Ascending aorta (tissue), 2 donors: Measurements from ENCODE around the gene CDR2L. TPM values are rescaled to one million over a fixed set of nuclear protein-coding genes. Genes with fewer than 3 reads are reported as not detected.
A peak's percentile ranks its signal among the peaks of the same experiment; 100 is the strongest.
"Not testable (repeated sequence)": the region's sequence is repeated elsewhere in the genome, so short reads cannot be mapped to it uniquely, and the experiment has no call there.

ENCODE experiments used
- DNase-seq, 2 donors: peaks; one replicate each; pipeline ENCODE4 v3.0.0-alpha.2; 2019; ENCODE audit warnings: low spot score in 2 of 2
- H3K27ac ChIP-seq, 2 donors: fragments of 200-600 bp; sonication (generic); one replicate each; pipeline ENCODE4 v1.5.1; 2016 to 2017; ENCODE audit warnings: mild to moderate bottlenecking in 1 of 2
- H3K27me3 ChIP-seq: fragments of 200-600 bp; sonication (generic); one replicate; pipeline ENCODE4 v1.5.1; 2017
- H3K36me3 ChIP-seq, 2 donors: fragments of 200-600 bp; sonication (generic); one replicate each; pipeline ENCODE4 v1.5.1; 2016
- H3K4me1 ChIP-seq, 2 donors: fragments of 200-600 bp; sonication (generic); one replicate each; pipeline ENCODE4 v1.5.1; 2016 to 2017; ENCODE audit warnings: mild to moderate bottlenecking in 1 of 2
- H3K4me3 ChIP-seq, 2 donors: fragments of 200-600 bp; sonication (generic); one replicate each; pipeline ENCODE4 v1.5.1; 2016 to 2017; ENCODE audit warnings: mild to moderate bottlenecking in 1 of 2
- H3K9me3 ChIP-seq, 2 donors: fragments of 200-600 bp; sonication (generic); one replicate each; pipeline ENCODE4 v1.5.1; 2016
- intact Hi-C: fragments of 100-400 bp; cut with DNase I; formaldehyde crosslinking; loops from one replicate; pipeline ENCODE4 v1.15.1; 2023
- total RNA-seq: library from RNA; depleted of rRNA; stranded (reverse); fragments of >200 nt; gene quantifications from one replicate; pipeline ENCODE4 v1.1.0, GENCODE V29; 2016
- TF ChIP-seq, protein P1 (sequence below), 3 experiments: fragments of 200-600 bp in 2 of 3; fragments of 450-650 bp in 1 of 3; sonication (generic) in 2 of 3; IDR thresholded peaks; one replicate each; pipeline ENCODE4 v1.5.1; 2016 to 2019; ENCODE audit warnings: antibody characterized with exemption in 3 of 3, mild to moderate bottlenecking in 1 of 3, moderate library complexity in 1 of 3

Gene CDR2L
- total RNA-seq, 1 donor from 2014 or later, result 54.7 TPM

DNA sequence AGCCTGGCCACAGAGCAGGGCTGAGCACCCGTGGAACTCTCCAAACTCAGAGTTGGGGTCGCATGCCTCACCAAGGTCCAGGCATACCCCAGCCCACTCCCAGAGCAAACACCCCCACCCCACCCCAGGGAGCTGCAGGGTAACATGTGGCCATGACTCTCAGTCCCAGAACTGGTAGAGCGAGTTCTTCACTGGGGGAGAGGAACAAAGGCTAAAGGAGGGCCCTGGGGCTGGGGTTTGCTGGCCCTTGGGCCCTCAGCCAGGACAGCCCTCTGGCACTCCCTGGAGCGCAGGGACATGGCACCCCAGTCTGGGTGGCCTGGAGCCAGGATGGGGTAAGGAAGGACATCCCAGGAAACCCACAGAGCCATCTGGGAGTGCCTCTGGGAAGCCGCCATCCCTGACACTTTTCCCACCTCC lies 19.1 kb upstream of the CDR2L start:
- TF ChIP-seq, protein P1, sequence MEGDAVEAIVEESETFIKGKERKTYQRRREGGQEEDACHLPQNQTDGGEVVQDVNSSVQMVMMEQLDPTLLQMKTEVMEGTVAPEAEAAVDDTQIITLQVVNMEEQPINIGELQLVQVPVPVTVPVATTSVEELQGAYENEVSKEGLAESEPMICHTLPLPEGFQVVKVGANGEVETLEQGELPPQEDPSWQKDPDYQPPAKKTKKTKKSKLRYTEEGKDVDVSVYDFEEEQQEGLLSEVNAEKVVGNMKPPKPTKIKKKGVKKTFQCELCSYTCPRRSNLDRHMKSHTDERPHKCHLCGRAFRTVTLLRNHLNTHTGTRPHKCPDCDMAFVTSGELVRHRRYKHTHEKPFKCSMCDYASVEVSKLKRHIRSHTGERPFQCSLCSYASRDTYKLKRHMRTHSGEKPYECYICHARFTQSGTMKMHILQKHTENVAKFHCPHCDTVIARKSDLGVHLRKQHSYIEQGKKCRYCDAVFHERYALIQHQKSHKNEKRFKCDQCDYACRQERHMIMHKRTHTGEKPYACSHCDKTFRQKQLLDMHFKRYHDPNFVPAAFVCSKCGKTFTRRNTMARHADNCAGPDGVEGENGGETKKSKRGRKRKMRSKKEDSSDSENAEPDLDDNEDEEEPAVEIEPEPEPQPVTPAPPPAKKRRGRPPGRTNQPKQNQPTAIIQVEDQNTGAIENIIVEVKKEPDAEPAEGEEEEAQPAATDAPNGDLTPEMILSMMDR (IDR thresholded peaks at IDR 0.05), result no peak
- Histone ChIP-seq H3K27me3 (no peaks in the 10 kb centered on the region), H3K9me3 (no peaks in the 10 kb centered on the region), H3K27ac (no peak overlapping the region), H3K36me3 (no peaks in the 10 kb centered on the region), H3K4me3 (no peak overlapping the region), H3K4me1 (peaks cover 4 to 10% of the 10 kb centered on the region in 2 donors)
- intact Hi-C loops, result no loop called here
- no peak for DNase-seq

DNA sequence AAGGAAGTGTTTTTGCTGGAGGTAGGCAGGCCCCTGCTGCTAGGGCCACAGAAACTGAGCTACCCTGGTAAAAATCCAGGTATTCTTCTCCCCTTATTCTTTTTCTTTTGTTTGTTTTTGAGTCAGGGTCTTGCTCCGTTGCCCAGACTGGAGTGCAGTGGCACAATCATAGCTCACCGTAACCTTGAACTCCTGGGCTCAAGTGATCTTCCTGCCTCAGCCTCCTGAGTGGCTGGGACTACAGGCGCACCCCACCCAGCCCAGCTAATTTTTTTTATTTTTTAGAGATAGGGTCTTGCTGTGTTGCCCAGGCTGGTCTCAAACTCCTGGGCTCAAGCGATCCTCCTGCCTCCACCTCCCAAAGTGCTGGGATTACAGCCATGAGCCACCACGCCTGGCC lies 17.9 kb upstream of the CDR2L start:
- intact Hi-C loops, H3K4me3 ChIP-seq, DNase-seq: not testable (repeated sequence)

DNA sequence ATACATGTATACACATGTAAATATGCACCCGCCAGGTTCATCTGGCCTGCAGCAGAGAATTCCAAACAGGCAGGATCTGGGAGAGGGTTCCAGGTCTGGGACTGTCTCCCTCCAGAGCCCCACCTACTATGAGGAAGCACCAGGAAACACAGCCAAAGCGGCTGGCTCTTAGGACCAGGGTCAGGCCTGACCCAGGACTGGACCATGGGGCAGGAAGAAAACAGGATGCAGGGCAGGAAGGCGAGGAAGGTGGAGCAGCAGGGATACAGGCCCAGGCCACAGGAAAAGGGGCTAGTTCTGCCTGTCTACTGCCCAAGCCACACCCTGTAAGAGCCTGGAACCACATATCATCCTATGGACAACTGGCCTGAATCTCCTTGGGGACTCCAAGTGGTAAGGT lies 17.0 kb upstream of the CDR2L start:
- intact Hi-C loops, result no loop called here
- no peak for DNase-seq
- Histone ChIP-seq H3K4me3 (no peak overlapping the region), H3K9me3 (no peaks in the 10 kb centered on the region), H3K4me1 (peaks cover 4 to 10% of the 10 kb centered on the region in 2 donors), H3K27ac (no peak overlapping the region), H3K36me3 (no peaks in the 10 kb centered on the region), H3K27me3 (no peaks in the 10 kb centered on the region)
- TF ChIP-seq, protein P1 (IDR thresholded peaks at IDR 0.05), result no peak

More for the DNA sequence above, 17.9 kb upstream of the CDR2L start:
- H3K4me1 ChIP-seq, H3K27me3 ChIP-seq, H3K27ac ChIP-seq, H3K9me3 ChIP-seq, H3K36me3 ChIP-seq: not testable (repeated sequence)

DNA sequence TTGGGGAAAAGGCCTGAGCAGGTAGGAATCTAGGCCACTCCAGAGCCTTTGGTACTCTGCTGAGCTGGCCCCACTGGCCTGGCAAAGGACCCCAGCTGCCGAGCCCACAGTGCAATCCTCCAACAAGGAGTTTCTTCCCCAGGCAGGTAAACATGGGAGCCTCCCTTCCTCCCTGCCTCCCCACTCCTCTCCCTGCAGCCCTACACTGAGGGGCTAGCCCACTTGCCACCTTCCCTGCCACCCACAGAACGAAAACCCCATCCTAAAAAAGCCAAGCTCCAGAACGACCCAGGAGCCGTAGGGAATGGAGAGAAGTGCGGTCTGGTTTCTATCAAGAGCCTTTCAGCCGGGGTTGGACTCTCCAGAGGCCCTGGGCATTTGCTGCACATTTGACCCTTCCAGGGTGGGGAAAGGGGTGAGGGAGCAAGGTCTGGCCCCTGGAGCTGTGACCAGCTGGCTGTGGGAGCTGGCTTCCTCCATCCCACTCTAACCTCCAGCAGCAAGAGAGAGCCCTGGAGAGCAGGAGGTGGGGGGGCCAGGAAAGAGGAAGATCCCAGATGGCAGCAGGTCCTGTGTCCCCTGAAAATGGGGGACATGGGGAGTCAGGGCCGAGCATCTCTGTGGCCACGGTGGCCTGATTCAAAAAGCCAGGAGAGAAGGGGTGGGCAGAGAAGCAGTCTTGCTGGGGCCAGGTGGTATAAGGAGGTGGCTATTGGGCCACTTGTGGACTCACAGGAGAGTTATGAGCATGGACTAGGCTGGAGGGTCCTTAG lies 16.2 kb upstream of the CDR2L start:
- TF ChIP-seq, protein P1 (IDR thresholded peaks at IDR 0.05), result no peak
- H3K27me3 ChIP-seq, result no peaks in the 10 kb centered on the region
- H3K4me3 ChIP-seq, result peak overlapping the region; percentile 70 to 74
- H3K27ac ChIP-seq, result no peak overlapping the region
- H3K9me3 ChIP-seq, result no peaks in the 10 kb centered on the region
- DNase-seq, result no peak
- no peaks in the 10 kb centered on the region for H3K36me3 ChIP-seq
- intact Hi-C loops, result no loop called here
- H3K4me1 ChIP-seq, result peaks cover 4 to 10% of the 10 kb centered on the region in 2 donors

DNA sequence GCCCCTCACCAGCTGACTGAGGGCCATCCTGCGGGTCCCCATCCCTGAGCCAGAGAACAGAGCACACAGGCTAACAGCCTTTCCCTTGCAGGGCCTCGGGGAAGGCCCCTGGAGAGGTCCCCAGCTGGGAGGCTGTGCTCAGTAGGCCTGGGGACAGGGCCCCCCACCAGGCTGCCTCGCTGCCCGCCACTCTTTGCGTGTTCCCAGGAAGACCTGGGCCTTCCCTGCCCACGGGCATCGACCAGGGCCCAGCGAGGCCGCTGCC lies 15.7 kb upstream of the CDR2L start:
- Histone ChIP-seq H3K27ac (no peak overlapping the region), H3K4me1 (peaks cover 4 to 10% of the 10 kb centered on the region in 2 donors)

More for the DNA sequence above, 15.7 kb upstream of the CDR2L start:
- TF ChIP-seq, protein P1 (IDR thresholded peaks at IDR 0.05), result no peak
- Histone ChIP-seq H3K27me3 (no peaks in the 10 kb centered on the region), H3K36me3 (no peaks in the 10 kb centered on the region), H3K4me3 (peak overlapping the region; percentile 70 to 74), H3K9me3 (no peaks in the 10 kb centered on the region)
- intact Hi-C loops, result no loop called here
- no peak for DNase-seq
